Stimulated activated CD4-positive, alpha-beta T cell treated with anti-CD3 and anti-CD28 coated beads, Interleukin-1b, Interleukin-23, amount 100 ng/mL, for 1 hour (primary cell): Measurements from ENCODE around the gene RANBP2.
"Not testable (repeated sequence)": the region's sequence is repeated elsewhere in the genome, so short reads cannot be mapped to it uniquely, and the experiment has no call there.

ENCODE experiments used
- DNase-seq, 2 donors: peaks; one replicate each; pipeline ENCODE4 v3.0.0-alpha.2; 2020; ENCODE audit warnings: low read depth in 2 of 2

The RANBP2 gene

DNA sequence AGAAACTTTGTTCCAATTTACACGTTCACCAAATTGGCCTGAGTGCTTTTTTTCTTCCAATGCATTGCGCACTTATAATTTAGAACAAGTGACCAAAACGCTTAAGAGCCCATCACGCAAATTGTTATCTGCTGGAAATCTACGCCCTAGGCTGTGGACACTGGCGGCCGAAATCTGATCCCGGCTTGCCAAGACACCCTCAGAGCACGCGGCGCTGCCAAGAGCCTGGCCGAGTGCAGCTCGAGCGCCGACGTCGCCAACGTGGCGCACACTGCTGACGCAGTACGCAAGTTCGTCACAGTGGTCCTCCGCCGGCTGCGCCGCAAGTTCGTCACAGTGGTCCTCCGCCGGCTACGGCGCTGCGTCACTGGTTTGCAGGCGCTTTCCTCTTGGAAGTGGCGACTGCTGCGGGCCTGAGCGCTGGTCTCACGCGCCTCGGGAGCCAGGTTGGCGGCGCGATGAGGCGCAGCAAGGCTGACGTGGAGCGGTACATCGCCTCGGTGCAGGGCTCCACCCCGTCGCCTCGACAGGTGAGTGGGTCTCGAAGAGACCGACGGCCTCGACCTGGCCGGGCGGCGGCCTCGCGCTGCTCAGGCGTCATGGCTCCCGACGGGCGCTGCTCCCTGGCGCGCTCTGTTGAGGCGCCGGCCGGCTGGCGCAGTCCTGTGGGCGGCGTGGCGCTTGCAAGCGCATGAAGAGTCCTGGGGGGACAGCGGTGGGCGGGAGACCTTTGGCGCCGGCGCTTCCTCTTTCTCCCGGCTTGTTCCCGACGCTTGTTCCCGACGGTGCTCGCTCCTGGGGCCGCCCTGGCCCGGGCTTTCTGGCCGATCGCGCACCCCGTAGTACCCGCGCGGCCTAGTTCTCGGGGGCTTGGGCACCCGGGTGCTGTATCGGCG lies at the start of gene RANBP2:
Gene RANBP2 (plus strand): TSS at position 334 of the 896 bp plus-strand sequence. CDS start 125 bp downstream, at position 459.
- peak; percentile 70 to 85 for DNase-seq

- DNase-seq: not testable (repeated sequence)
Measured at GRCh38 chr2:108670282-108670681, 49.0 kb upstream of the RANBP2 start.

- not testable (repeated sequence) for DNase-seq
Measured at GRCh38 chr2:108672200-108672805, 47.0 kb upstream of the RANBP2 start.

DNA sequence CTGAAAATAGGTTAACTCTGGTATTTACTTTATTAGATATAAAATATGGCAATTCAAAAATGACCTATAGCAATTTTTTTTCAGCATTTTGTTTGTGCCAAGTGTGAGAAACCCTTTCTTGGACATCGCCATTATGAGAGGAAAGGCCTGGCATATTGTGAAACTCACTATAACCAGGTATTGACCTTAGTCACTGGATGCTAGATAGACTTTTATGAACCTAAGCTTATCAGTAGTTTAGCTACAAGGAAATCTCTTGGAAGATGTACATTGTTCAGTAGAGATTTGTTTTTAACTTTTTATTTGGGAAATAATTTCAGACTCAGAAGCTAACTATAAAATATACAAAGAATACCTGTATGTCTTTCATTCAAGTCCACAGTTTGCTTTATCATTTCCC lies 42.8 kb upstream of the RANBP2 start:
- not testable (repeated sequence) for DNase-seq

- DNase-seq: not testable (repeated sequence)
Measured at GRCh38 chr2:108677239-108677744, 42.0 kb upstream of the RANBP2 start.

DNA sequence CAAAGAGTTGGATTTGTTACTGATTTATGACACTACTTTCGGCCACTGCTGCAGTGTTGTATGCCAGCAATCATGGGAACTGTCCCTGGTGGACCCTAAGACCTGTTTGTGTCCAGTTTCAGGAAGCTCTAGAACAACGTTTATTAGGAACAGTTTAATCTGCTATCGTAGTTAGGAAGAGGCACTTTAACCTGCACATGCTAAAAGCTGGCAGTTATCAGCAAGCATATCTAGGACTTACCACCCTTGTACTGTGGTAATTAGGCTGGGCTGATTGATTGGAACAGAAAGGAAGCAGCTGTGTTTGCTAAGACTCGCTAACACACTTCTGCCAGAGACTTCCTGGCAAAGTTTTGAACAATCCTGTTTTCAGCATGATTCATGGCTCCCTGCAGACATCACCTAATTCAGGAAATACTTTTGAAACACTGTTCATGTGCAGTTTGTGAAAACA lies 41.1 kb upstream of the RANBP2 start:
- DNase-seq: not testable (repeated sequence)

DNA sequence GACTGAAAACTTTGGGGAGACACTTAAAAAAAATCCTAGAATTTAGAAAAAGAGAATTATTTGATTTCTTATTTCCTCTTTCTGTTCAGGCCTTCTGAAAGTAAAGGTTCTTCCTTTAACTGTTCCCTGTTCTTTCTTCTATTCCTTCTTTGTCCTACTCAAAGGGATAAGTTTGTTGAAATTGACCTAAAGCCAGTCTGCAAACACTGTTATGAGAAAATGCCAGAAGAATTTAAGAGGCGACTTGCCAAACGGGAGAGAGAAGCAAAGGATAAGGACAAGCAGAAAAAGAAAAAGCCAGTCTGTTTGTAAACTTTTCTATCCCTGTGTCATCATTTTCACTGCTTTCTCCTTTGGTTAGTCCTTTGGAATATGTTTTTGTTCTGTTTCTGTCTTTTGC lies 38.5 kb upstream of the RANBP2 start:
- DNase-seq: not testable (repeated sequence)

DNA sequence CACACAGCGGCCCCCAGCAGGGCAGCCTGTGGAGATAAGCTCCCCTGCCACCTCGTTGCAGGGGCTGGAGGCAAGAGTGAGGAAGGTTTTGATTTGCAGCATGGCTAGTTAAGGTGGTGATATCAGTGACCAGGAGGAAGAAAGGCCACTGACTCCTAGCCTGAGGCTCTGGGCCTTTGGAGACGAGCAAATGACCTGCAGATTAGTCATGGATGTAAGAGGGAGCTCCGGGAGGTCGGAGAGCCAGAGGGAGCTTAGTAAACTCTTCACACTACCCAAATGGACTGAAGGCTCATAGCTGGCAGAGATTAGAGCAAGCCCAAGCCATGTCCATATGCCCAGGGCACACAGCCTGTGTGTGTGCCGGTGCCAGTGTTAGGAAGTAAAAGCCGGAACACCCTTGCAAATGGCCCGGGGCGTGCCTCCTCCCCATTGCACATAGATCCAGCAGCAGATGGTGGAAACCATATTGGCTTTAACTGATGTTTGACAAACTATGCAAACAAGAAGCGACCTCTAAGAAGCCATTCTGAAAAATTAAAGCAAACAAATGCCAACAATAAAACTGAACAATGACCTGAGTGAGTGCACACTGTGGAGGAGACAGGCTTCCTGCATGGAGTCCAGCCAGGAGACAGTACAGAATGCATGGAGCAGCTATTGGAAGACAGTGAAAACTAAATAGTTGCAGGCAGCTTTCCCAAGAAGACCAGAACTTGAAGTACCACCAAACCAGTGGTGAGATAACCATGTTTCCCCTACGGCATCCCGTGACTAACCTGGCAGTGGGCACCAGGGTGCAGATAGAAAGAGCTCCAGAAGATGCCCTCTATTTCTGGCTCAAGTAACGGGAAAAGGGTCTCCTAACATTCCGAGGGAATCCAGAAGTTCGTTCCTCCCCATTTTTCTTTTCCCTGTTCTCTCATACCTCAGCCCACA lies 30.2 kb upstream of the RANBP2 start:
- DNase-seq: not testable (repeated sequence)

DNA sequence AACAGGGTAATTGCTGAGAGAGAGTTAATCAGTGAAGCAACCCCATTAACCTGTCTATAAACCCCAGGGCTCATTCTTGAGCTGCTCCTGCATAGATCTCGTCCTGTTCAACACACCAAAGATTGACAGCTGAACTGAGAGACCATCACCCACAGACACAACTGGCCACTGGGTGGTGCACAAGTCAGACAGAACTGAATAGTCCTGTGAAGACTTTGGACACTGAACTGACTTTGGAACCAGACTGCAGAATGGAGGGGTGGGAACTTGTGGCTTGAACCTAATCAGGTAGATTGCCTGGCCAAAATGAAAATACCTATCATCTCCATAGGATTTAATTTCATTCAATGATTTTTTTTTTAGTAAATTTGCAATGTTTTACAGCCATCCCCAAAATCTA lies 29.3 kb upstream of the RANBP2 start:
- DNase-seq: not testable (repeated sequence)

GRCh38 chr2:108691447-108691846 lies 27.8 kb upstream of the RANBP2 start:
- DNase-seq: no peak

DNA sequence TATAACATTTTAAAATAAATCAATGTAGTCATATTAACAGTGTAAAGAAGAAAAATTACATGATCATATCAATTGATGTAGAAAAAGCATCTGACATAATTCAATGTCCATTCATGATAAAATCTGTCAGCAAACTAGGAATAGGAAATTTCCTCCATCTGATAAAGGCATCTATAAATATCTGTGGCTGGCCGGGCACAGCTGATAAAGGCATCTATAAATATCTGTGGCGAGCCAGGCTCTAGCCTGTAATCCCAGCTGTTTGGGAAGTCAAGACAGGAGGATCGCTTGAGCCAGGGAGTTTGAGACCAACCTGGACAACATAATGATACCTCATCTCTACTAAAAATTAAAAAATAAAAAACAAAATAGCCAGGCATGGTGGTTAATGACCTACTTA lies 18.1 kb upstream of the RANBP2 start:
- no peak for DNase-seq

- DNase-seq: no peak
Measured at GRCh38 chr2:108701806-108702205, 17.5 kb upstream of the RANBP2 start.

DNA sequence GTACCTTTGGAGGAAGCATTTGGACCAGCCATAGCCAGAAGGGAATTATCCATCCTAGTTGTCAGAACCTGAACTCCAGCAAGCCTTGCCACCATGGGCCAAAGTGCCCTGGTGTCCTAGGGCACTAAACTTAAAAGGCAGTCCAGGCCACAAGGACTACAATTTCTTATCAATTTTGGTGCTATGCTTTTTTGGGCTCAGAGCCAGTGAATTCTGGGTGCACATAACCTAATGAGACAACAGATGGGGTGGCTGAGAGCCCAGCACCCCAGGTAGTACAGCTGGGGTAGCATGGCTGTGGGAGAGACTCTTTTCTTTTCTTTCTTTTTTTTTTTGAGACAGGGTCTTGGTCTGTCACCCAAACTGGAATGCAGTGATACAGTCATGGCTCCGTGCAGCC lies 14.4 kb upstream of the RANBP2 start:
- DNase-seq: no peak

DNA sequence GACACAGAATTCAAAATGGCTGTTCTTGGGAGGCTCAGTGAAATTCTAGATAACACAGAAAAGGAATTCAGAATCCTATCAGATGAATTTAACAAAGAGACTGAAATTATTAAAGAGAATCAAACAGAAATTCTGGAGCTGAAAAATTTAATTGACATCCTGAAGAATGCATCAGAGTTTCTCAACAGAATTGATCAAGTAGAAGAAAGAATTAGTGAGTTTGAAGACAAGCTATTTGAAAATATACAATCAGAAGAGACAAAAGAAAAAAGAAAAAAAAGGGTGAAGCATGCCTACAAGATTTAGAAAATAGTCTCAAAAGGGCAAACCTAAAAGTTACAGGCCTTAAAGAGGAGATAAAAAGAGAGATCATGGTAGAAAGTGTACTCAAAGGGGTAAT lies 12.0 kb upstream of the RANBP2 start:
- no peak for DNase-seq

DNA sequence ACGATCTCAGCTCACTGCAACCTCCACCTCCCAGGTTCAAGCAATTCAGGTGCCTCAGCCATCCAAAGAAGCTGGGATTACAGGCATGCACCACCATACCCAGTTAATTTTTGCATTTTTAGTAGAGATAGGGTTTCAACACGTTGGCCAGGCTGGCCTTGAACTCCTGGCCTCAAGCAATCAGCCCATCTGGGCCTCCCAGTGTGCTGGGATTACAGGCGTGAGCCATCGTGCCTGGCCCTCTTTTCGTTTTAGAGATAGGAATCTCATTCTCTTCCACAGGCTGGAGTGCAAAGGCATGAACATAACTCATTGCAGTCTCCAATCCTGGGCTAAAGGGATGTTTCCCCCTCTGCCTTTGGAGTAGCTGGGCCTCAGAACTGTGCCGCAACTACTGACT lies 2.3 kb upstream of the RANBP2 start:
- DNase-seq: not testable (repeated sequence)

DNA sequence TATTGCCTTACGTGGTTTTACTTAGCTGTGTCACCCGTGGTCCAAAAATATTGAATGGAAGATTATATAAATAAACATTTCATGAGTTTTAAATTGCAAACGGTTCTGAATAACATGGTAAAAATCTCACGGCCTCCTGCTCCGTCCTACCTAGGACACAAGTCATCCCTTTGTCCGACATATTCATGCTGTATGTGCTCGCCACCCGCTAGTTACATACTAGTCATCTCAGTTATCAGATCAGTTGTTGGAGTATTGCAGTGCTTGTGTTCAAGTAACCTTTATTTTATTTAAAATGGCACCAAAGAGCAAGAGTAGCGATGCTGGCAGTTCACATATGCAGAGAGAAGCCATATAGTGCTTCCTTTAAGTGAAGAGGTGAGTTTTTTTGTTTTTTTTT lies 6.8 kb downstream of the RANBP2 start:
- DNase-seq: not testable (repeated sequence)

- DNase-seq: not testable (repeated sequence)
Measured at GRCh38 chr2:108734656-108735055, 15.4 kb downstream of the RANBP2 start.

DNA sequence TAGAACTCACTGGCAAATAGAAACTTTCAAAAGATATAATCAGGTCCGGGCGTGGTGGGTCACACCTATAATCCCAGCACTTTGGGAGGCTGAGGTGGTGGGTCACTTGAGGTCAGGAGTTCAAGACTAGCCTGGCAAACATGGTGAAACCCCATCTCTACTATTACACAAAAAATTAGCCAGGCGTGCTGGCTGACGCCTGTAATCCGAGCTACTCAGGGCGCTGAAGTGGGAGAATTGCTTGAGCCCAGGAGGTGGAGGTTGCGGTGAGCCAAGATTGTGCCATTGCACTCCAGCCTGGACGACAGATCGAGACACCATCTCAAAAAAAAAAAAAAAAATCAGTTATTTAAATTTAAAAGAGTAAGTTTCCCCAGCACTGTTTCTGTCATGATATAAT lies 38.7 kb downstream of the RANBP2 start:
- DNase-seq: not testable (repeated sequence)

DNA sequence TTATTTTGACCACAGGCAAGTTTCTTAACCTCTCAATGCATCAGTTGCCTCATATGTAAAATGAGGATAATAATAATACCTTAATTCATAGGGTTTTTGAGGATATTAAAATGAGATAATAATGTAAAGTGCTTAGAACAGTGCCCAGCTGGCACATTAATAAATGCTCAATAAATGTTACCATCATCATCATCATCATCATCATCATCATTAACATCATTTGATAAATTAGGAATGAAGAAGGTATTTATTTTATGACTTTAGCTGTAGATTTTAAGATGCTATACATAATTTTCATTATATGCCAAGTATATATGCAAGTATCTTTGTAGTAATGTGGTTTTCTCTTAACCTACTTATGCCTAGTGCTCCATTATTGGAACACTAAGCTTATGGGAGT lies 43.3 kb downstream of the RANBP2 start:
- DNase-seq: not testable (repeated sequence)

DNA sequence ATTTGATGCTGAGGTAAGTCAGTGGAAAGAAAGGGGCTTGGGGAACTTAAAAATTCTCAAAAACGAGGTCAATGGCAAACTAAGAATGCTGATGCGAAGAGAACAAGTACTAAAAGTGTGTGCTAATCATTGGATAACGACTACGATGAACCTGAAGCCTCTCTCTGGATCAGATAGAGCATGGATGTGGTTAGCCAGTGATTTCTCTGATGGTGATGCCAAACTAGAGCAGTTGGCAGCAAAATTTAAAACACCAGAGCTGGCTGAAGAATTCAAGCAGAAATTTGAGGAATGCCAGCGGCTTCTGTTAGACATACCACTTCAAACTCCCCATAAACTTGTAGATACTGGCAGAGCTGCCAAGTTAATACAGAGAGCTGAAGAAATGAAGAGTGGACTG lies 47.4 kb downstream of the RANBP2 start:
- DNase-seq: not testable (repeated sequence)

DNA sequence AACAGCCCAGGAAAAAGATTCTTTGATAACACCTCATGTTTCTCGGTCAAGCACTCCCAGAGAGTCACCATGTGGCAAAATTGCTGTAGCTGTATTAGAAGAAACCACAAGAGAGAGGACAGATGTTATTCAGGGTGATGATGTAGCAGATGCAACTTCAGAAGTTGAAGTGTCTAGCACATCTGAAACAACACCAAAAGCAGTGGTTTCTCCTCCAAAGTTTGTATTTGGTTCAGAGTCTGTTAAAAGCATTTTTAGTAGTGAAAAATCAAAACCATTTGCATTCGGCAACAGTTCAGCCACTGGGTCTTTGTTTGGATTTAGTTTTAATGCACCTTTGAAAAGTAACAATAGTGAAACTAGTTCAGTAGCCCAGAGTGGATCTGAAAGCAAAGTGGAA lies 48.6 kb downstream of the RANBP2 start:
- DNase-seq: not testable (repeated sequence)

DNA sequence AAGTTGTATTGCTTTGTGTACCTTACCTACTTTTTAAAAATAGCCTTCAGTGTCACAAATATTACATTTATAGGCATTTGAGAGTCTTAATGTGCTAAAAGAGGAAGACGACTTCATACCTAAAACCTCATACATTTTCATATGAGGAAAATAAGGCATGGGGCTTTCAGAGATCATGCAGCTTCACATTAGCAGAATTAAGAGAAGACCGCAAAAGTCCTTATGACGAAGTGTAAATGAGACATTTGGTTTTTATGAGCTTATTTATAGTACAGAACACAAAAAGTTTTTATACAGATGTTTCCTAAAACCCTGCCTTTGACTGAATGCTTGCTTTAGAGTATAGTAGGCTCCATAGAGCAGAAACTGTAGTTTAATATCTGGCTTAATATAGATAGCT lies 57.2 kb downstream of the RANBP2 start:
- no peak for DNase-seq
